Uterus (tissue), 4 donors: ENCODE measurements around the gene SH2D3C. TPM values are rescaled to one million over a fixed set of nuclear protein-coding genes. Genes with fewer than 3 reads are reported as not detected.

Experiments
- DNase-seq, 2 donors: peaks; one replicate each; pipeline ENCODE4 v3.0.0-alpha.2; 2019 to 2020
- H3K27ac ChIP-seq, 2 donors: fragments of 200-600 bp; sonication (generic); 1 replicate in 1 of 2; 2 replicates in 1 of 2; pipeline ENCODE4 v1.5.1; 2016 to 2018
- H3K27me3 ChIP-seq, 2 donors: fragments of 200-600 bp; sonication (generic); one replicate each; pipeline ENCODE4 v1.5.1; 2018 to 2019; ENCODE audit warnings: control low read depth in 1 of 2
- H3K36me3 ChIP-seq, 2 donors: fragments of 200-600 bp; sonication (generic); one replicate each; pipeline ENCODE4 v1.5.1; 2019; ENCODE audit warnings: control low read depth in 1 of 2
- H3K4me1 ChIP-seq, 2 donors: fragments of 200-600 bp; sonication (generic); one replicate each; pipeline ENCODE4 v1.5.1; 2018 to 2019; ENCODE audit warnings: control low read depth in 1 of 2
- H3K4me3 ChIP-seq, 2 donors: fragments of 200-600 bp; sonication (generic); 1 replicate in 1 of 2; 2 replicates in 1 of 2; pipeline ENCODE4 v1.5.1; 2018 to 2019; ENCODE audit warnings: mild to moderate bottlenecking in 1 of 2
- H3K9me3 ChIP-seq, 2 donors: fragments of 200-600 bp; sonication (generic); one replicate each; pipeline ENCODE4 v1.5.1; 2019; ENCODE audit warnings: control low read depth in 1 of 2
- CTCF ChIP-seq, 4 experiments: fragments of 200-600 bp in 2 of 4; fragments of 450-650 bp in 2 of 4; sonication (generic) in 2 of 4; IDR thresholded peaks; one replicate each; pipeline ENCODE4 v1.5.1; 2016 to 2019; ENCODE audit warnings: antibody characterized with exemption in 4 of 4, mild to moderate bottlenecking in 2 of 4, moderate library complexity in 1 of 4
- POLR2A ChIP-seq, 2 donors: fragments of 450-650 bp; IDR thresholded peaks; one replicate each; pipeline ENCODE4 v1.6.1; 2016; ENCODE audit warnings: antibody characterized with exemption in 2 of 2, mild to moderate bottlenecking in 1 of 2, moderate library complexity in 1 of 2
- intact Hi-C: fragments of 100-400 bp; cut with DNase I; formaldehyde crosslinking; loops from one replicate; pipeline ENCODE4 v1.15.1; 2023; ENCODE audit warnings: low total_unique reads
- total RNA-seq, 4 donors: library from RNA; depleted of rRNA in 3 of 4; stranded (reverse); fragments of >200 nt in 3 of 4; gene quantifications; one replicate each; pipeline versions ENCODE4 v1.1.0 to v1.2.4, GENCODE V29; 2014 to 2023
- donor health status: DM: yes; HTN: yes; CAD: no.

The SH2D3C gene
- total RNA-seq, 4 donors from 2014 or later, result 3.6 to 38.1 (median 19.8) TPM

GRCh38 chr9:127765418-127765817, 13.0 kb downstream of the SH2D3C start:
- intact Hi-C loops, result no loop called here
- TF ChIP-seq CTCF (IDR thresholded peaks at IDR 0.05) (no peak), POLR2A (IDR thresholded peaks at IDR 0.05) (no peak)
- Histone ChIP-seq H3K9me3 (no peaks in the 10 kb centered on the region), H3K36me3 (no peaks in the 10 kb centered on the region), H3K27me3 (no peaks in the 10 kb centered on the region), H3K27ac (peak overlapping the region in 1 of 2 donors; percentile 68), H3K4me3 (no peak overlapping the region), H3K4me1 (peaks cover 0 to 7% of the 10 kb centered on the region in 2 donors)
- DNase-seq, result no peak

GRCh38 chr9:127763918-127764384, 14.5 kb downstream of the SH2D3C start:
- intact Hi-C loops, result no loop called here
- H3K4me3 ChIP-seq, result no peak overlapping the region
- peak overlapping the region; percentile 27 to 68 for H3K27ac ChIP-seq
- no peaks in the 10 kb centered on the region for H3K27me3 ChIP-seq
- H3K36me3 ChIP-seq, result no peaks in the 10 kb centered on the region
- no peaks in the 10 kb centered on the region for H3K9me3 ChIP-seq
- H3K4me1 ChIP-seq, result peaks cover 0 to 7% of the 10 kb centered on the region in 2 donors
- peak in 2 of 4 experiments; percentile 37 to 49 for TF ChIP-seq CTCF (IDR thresholded peaks at IDR 0.05)
- TF ChIP-seq POLR2A (IDR thresholded peaks at IDR 0.05), result no peak
- DNase-seq, result peak in 1 of 2 donors; percentile 60

GRCh38 chr9:127762111-127762676, 16.3 kb downstream of the SH2D3C start:
- no peak overlapping the region for H3K4me3 ChIP-seq
- H3K36me3 ChIP-seq, result no peaks in the 10 kb centered on the region
- peak in 1 of 2 donors; percentile 70 for DNase-seq
- TF ChIP-seq CTCF (IDR thresholded peaks at IDR 0.05) (no peak), POLR2A (IDR thresholded peaks at IDR 0.05) (no peak)
- peak overlapping the region; percentile 22 to 68 for H3K27ac ChIP-seq
- intact Hi-C loops, result no loop called here
- H3K4me1 ChIP-seq, result peaks cover 0 to 7% of the 10 kb centered on the region in 2 donors
- H3K9me3 ChIP-seq, result no peaks in the 10 kb centered on the region
- no peaks in the 10 kb centered on the region for H3K27me3 ChIP-seq

DNA sequence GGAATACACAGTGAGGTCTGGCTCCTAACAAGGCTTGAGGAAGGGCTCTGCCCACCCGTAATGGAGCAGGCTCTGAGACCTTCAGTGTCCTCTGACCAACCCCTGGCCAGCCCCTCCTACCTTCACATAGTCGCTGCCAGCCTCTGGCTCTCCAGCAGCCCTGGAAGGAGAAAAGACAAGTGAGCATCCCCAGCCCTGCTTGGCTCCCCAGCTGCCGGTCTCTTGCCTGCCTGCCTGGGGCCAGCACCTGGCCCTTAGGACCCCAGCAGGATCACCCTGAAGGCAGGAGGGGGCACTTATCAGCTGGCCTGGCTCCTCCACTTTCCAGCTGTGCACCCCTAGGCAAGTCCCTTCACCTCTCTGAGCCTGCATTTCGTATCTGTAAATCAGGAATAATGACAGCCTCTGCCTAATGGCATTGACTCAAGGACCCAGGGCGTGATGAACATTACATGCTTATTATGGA, 16.9 kb downstream of the SH2D3C start:
- TF ChIP-seq POLR2A (IDR thresholded peaks at IDR 0.05) (no peak), CTCF (IDR thresholded peaks at IDR 0.05) (no peak)
- Histone ChIP-seq H3K27me3 (no peaks in the 10 kb centered on the region), H3K36me3 (no peaks in the 10 kb centered on the region), H3K4me1 (peaks cover 0 to under 1% of the 10 kb centered on the region in 2 donors), H3K9me3 (no peaks in the 10 kb centered on the region), H3K4me3 (no peak overlapping the region), H3K27ac (peak overlapping the region in 1 of 2 donors; percentile 68)
- intact Hi-C loops, result no loop called here
- no peak for DNase-seq

GRCh38 chr9:127761061-127761460, 17.4 kb downstream of the SH2D3C start:
- peak overlapping the region in 1 of 2 donors; percentile 68 for H3K27ac ChIP-seq

More at GRCh38 chr9:127761061-127761460, 17.4 kb downstream of the SH2D3C start:
- Histone ChIP-seq H3K4me3 (no peak overlapping the region), H3K36me3 (no peaks in the 10 kb centered on the region), H3K9me3 (no peaks in the 10 kb centered on the region), H3K27me3 (no peaks in the 10 kb centered on the region), H3K4me1 (no peaks in the 10 kb centered on the region)
- TF ChIP-seq POLR2A (IDR thresholded peaks at IDR 0.05), result no peak
- TF ChIP-seq CTCF (IDR thresholded peaks at IDR 0.05), result no peak
- no peak for DNase-seq
- intact Hi-C loops, result no loop called here
